ENCODE measurements around the gene PNMA6E.
"Not testable (repeated sequence)": the region's sequence is repeated elsewhere in the genome, so short reads cannot be mapped to it uniquely, and the experiment has no call there.

DNA sequence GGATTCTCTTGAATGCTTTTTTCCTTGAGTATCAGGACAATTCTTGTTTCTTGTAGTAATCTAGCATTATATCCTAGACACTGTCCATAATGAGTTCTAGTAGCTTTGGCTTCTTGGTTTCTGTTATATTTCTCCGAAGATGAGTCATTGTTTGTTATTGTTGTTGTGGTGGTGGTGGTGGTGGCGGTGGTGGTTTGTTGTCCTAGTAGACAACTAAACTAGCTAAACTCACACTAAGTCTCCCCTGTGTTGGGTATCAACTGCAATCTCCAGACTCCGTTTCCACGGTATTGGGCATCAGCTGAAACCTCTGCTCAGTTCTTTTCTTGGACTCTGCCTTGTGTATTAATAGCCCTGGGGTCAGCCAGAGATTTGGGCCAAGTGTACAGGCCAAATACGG is 3.2 kb upstream of the PNMA6E start:
- TF ChIP-seq, protein P1, sequence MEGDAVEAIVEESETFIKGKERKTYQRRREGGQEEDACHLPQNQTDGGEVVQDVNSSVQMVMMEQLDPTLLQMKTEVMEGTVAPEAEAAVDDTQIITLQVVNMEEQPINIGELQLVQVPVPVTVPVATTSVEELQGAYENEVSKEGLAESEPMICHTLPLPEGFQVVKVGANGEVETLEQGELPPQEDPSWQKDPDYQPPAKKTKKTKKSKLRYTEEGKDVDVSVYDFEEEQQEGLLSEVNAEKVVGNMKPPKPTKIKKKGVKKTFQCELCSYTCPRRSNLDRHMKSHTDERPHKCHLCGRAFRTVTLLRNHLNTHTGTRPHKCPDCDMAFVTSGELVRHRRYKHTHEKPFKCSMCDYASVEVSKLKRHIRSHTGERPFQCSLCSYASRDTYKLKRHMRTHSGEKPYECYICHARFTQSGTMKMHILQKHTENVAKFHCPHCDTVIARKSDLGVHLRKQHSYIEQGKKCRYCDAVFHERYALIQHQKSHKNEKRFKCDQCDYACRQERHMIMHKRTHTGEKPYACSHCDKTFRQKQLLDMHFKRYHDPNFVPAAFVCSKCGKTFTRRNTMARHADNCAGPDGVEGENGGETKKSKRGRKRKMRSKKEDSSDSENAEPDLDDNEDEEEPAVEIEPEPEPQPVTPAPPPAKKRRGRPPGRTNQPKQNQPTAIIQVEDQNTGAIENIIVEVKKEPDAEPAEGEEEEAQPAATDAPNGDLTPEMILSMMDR (IDR thresholded peaks at IDR 0.05; ENCODE audit: insufficient read depth, low read length, poor library complexity, severe bottlenecking) = not testable (repeated sequence)
- not testable (repeated sequence) for TF ChIP-seq EZH2phosphoT487 (conservative IDR thresholded peaks at IDR 0.05; ENCODE audit: low read length)

All from SU-DHL-6 (cell line).